GM19025 (cell line): ENCODE results near the gene ZZZ3.
"Not testable (repeated sequence)": the region's sequence is repeated elsewhere in the genome, so short reads cannot be mapped to it uniquely, and the experiment has no call there.

Experiments
- ATAC-seq: cut with Tn5 transposase; IDR thresholded peaks from one replicate; pipeline ENCODE4 v1.9.1; 2021; ENCODE audit warnings: mild to moderate bottlenecking, low read depth, moderate library complexity; ENCODE audit not compliant: unreplicated experiment

The ZZZ3 gene

GRCh38 chr1:77682460-77683159 is at the start of gene ZZZ3:
Gene ZZZ3, minus strand, starts transcription at chr1:77682658. Its CDS starts 49,304 bp downstream, at chr1:77633354.
- ATAC-seq: peak; percentile 63

DNA sequence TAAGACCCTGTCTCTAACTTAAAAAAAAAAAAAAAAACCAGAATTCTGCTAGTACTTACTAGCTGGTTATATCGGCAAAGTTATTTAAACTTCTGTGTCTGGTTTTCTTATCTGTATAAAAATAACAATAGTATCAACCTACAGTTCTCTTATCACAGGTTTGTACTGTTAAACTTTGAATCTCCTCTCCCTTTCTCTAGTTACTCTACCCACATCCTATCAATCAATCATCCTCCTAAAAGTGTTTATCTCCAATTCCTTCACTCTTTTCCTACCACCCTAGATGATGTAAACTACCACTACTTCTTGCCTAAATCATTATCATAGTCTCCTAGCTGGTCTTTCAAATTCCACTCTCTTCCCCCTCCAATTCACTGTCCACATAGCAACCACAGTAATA is 49.6 kb upstream of the ZZZ3 start:
- no peak for ATAC-seq

DNA sequence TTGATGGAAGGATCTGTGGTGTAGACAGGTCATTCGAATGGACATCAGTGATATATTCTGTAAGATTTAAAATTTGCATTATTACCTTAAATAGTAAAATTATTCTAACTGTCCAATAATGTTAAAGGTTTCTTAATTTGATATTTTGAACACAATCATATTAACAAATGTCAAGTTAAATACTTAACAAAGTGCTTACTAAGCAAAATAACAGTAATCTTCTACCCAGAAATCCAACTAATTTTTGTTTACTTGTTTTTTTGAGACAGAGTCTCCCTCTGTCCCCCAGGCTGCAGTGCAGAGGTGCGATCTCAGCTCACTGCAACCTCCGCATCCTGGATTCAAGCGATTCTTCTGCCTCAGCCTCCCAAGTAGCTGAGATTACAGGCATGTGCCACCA is 43.2 kb upstream of the ZZZ3 start:
- no peak for ATAC-seq

DNA sequence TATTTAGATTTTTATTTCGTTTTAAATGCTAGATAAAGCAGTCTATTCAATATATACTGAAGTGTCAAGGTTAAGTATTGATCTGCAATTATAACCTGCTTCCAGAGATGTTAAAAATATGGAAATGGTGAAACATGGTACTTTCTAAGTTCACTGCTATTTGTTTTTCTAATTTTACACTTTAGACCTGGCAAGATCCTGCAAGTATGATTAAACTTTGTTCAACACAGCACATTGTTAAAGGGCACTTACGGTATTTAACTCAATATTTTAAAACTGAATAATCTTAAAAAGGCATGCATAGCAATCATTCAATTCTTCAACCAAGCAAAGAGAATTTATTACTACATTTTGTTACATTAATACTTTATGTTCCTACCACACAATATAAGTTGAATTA is 35.7 kb upstream of the ZZZ3 start:
- no peak for ATAC-seq

DNA sequence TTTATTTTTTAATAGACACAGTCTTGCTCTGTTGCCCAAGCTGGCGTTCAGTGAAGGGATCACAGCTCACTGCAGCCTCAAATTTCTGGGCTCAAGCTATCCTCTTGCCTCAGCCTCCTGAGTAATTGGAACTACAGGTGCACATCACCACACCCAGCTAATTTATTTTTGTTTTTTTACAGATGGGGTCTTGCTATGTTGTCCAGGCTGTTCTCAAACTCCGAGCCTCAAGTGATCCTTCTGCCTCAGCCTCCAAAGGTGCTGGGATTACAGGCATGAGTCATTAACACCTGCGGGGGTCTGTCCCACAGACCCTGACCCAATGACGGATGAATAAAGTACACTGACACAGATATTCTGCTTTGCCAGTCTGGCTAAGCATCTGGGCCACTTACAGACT is 33.6 kb upstream of the ZZZ3 start:
- no peak for ATAC-seq

GRCh38 chr1:77709727-77710126 is 27.3 kb upstream of the ZZZ3 start:
- no peak for ATAC-seq

- ATAC-seq: no peak
Observed at GRCh38 chr1:77706321-77706720, 23.9 kb upstream of the ZZZ3 start.

GRCh38 chr1:77704736-77705135 is 22.3 kb upstream of the ZZZ3 start:
- no peak for ATAC-seq

GRCh38 chr1:77699673-77700072 is 17.2 kb upstream of the ZZZ3 start:
- ATAC-seq: not testable (repeated sequence)

DNA sequence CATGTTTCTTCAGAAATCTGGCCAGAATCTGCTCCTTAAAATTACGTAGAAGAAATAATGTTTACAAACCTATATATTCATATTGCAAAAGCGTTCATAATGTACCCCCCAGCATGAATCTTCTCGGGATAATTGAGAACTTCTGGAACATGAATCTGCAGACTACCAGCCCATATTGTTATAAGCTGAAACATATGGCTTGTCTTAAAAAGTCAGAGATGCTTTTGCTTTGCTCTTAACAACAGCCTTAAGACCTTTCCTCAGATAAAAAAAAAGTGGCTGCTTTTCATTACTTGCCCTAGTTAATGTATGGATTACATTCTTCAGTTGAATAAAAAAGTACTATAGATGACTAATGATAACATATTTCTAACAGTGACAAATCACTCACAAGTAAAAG is 15.0 kb upstream of the ZZZ3 start:
- no peak for ATAC-seq

DNA sequence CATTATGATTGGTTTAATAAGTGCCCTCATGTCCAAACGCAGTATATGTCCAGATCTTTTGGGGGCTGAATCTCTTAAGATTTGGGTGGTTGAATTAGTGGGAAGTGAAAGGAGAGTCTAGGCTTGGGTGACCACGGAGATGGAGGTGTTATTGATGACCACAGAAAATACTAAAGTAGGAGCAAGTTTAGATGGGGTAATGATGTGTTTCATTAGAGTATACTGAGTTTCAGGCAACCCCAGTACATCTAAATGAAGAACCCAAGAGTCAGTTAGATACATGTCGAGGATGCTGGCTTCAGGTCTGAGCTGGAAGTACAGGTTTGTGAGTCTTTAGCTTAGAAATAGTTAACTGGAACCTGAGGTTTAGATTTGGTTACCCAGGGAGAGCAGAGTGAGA is 6.5 kb upstream of the ZZZ3 start:
- ATAC-seq: no peak

GRCh38 chr1:77687519-77687906 is 5.1 kb upstream of the ZZZ3 start:
- no peak for ATAC-seq

DNA sequence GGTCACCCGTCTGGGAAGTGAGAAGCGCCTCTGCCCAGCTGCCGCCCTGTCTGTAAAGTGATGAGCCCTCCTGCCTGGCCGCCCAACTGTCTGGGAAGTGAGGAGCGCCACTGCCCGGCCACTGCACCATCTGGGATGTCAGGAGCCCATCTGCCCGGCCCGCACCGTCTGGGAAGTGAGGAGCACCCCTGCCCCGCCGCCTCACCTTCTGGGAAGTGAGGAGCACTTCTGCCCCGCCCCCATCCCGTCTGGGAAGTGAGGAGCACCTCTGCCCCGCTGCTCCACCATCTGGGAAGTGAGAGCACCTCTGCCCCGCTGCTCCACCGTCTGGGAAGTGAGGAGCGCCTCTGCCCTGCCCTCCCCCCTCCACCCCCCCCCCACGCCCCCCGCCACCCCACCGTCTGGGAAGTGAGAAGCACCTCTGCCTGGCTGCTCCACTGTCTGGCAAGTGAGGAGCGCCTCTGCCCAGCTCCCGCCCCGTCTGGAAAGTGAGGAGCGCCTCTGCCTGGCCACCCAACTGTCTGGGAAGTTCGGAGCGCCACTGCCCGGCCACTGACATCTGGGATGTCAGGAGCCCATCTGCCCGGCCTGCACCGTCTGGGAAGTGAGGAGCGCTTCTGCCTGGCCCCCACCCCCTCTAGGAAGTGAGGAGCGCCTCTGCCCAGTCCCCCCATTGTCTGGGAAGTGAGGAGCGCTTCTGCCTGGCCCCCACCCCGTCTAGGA is 4.5 kb upstream of the ZZZ3 start:
- ATAC-seq: no peak

GRCh38 chr1:77683160-77684148 is 996 bp upstream of the ZZZ3 start:
- ATAC-seq: peak; percentile 76

DNA sequence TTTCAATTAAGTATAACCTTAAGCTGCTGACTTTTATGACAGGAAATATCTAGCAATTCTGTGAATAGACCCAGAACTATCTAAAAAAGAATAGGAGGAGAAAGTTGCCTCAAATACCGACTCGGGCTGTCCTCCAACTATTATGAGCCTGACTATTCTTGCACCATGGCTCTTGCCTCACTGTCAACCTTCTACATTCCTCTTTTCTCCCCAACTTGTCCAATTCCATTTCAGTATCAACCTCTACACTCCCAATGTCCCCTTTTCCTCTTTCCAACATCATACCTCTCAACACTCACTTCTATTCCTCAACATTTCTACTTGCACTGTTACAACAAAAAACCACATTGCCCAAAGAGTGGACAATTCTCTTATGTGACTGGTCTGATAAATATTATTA is 2.3 kb downstream of the ZZZ3 start:
- ATAC-seq: no peak

DNA sequence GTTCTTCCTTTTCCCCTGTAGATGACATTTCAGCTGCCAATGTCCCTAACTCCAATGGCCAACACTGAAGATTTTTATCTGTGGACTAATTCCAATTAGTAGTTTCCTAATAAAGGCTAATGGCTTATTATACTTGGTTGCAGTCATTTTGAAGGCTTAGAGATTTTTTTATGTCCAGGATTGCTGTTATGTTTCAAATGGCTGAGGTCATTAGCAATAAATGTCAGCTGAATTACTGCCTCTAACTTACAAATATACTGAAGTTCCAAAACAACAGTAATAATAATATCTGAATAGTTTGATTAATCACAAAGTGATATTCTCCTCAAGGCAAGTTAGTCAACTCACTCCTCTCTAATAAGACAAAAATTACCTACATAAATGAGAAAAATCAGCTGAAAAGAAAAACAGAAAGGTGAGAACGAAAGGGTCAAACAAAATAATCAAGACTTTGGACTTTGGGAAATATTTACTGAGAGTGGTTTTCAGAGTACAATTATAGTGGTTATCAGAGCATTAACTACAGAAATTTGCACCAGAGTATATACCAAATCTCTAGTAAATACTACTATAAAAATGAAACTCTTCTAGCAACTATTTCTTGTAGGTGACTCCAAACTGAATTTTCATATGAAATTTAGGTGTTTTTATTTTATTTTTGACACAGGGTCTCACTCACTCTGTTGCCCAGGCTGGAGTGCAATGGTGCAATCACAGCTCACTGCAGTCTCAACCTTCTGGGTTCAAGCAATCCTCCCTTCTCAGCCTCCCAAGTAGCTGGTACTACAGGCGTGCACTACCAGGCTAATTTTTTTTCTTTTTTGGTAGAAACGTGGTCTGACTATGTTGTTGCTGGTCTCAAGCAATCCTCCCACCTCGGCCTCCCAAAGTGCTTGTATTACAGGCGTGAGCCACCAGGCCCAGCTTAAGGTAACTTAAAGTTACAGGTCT is 3.5 kb downstream of the ZZZ3 start:
- no peak for ATAC-seq

GRCh38 chr1:77674807-77675206 is 7.7 kb downstream of the ZZZ3 start:
- not testable (repeated sequence) for ATAC-seq

DNA sequence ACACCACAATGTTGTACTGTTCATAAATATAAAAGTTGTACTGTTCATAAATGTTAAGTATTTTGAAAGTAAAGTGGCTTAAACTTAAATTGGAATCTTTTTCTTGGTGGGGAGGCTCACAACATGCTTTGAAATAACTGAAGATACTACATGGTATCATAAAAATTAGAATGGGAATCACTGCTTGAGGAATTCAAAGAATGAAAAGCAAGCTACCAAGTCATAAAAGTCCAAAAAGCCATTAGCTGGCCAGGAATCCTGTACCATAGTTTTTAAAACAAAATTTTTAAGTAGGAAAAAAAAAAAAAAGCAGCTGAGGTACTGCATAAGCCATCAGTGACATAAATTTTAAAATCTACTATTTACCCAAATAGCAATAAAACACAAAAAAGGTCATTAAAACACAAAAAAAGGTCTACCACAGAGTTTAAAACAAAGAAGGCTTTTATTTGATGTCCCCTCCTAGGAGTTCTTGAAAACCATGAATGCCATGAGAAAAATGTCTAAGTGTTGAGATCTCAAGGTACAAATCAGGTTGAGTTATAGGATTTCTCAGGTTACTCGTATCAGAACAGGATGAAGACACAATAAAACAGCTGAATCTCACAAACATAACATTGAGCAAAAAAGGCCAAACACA is 8.6 kb downstream of the ZZZ3 start:
- no peak for ATAC-seq

GRCh38 chr1:77673030-77673429 is 9.4 kb downstream of the ZZZ3 start:
- ATAC-seq: no peak
